Activated CD4-positive, alpha-beta memory T cell treated with anti-CD3 and anti-CD28 coated beads for 36 hours (primary cell): Measurements from ENCODE around the gene TESPA1. TPM values are rescaled to one million over a fixed set of nuclear protein-coding genes. Genes with fewer than 3 reads are reported as not detected.
A peak's percentile ranks its signal among the peaks of the same experiment; 100 is the strongest.

ENCODE experiments used
- CTCF ChIA-PET: fragments of 350-600 bp; sonication (Branson Sonifier 250); formaldehyde crosslinking; loops from one replicate; lab custom pipeline; 2021; ENCODE audit warnings: antibody characterized with exemption, inconsistent platforms; lab: Charles Lee
- POLR2A ChIA-PET: fragments of 350-600 bp; sonication (Branson Sonifier 250); formaldehyde crosslinking; loops from one replicate; lab custom pipeline; 2021; ENCODE audit warnings: antibody characterized with exemption; lab: Charles Lee
- DNase-seq: peaks from one replicate; pipeline ENCODE4 v3.0.0-alpha.2; 2020
- H3K27ac Mint-ChIP-seq: one replicate; pipeline ENCODE4 v1.8.0; 2021; ENCODE audit warnings: mixed read lengths
- H3K27me3 Mint-ChIP-seq: one replicate; pipeline ENCODE4 v1.8.0; 2021; ENCODE audit warnings: mixed read lengths
- H3K36me3 Mint-ChIP-seq: one replicate; pipeline ENCODE4 v1.8.0; 2021; ENCODE audit warnings: mixed read lengths
- H3K4me1 Mint-ChIP-seq: one replicate; pipeline ENCODE4 v1.8.0; 2021; ENCODE audit warnings: low read depth, mixed read lengths
- H3K4me3 Mint-ChIP-seq: one replicate; pipeline ENCODE4 v1.8.0; 2021; ENCODE audit warnings: mild to moderate bottlenecking, mixed read lengths
- H3K9me3 Mint-ChIP-seq: one replicate; pipeline ENCODE4 v1.8.0; 2021; ENCODE audit warnings: mixed read lengths
- intact Hi-C: fragments of 100-400 bp; cut with micrococcal nuclease; formaldehyde crosslinking; loops from one replicate; pipeline ENCODE4 v1.15.1; 2023
- total RNA-seq, 2 experiments: library from RNA; stranded (reverse); gene quantifications; one replicate each; pipeline ENCODE4 v1.2.3, GENCODE V29; 2021

TESPA1 gene
- total RNA-seq, 2 experiments from 2014 or later, result 73.9 to 74.8 TPM

DNA sequence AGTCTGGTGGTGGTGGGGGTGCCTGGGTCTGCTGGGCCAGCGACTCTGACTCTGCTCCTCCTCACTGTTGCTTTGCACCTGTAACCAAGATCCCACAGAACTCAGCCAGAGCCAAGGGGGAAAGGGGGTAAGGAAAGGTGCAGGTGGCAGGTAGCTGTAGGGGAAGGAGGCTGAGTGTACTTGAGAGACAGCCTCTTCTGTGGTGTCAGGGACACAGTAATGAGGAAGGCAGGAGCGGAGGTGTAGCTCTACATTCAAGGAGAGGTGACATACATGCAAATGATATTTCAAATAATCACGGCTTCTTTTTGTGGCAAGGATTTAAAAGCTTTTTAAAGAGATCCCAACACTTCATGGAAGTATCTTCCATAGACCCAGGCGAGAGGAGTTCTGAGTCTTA, 23.4 kb downstream of the TESPA1 start:
- no peaks in the 10 kb centered on the region for H3K27me3 Mint-ChIP-seq
- intact Hi-C loops, result no loop called here
- peaks cover 85% of the 10 kb centered on the region for H3K4me1 Mint-ChIP-seq
- peak overlapping the region; percentile 59 for H3K27ac Mint-ChIP-seq
- no peak overlapping the region for H3K4me3 Mint-ChIP-seq
- POLR2A ChIA-PET, result interaction anchor here (1.4 to 1.7 kb wide), 2 partner anchors 11 to 19 kb away, joined by 4 read pairs; no protein-coding TSS in a partner anchor
- no peaks in the 10 kb centered on the region for H3K9me3 Mint-ChIP-seq
- peaks cover 84% of the 10 kb centered on the region for H3K36me3 Mint-ChIP-seq
- no peak for DNase-seq
- CTCF ChIA-PET, result interaction anchor here (1.1 to 6.8 kb wide), 8 partner anchors 10 to 211 kb away, joined by 3 to 161 read pairs (median 9); partner anchors contain the start of genes MUCL1 and TESPA1

DNA sequence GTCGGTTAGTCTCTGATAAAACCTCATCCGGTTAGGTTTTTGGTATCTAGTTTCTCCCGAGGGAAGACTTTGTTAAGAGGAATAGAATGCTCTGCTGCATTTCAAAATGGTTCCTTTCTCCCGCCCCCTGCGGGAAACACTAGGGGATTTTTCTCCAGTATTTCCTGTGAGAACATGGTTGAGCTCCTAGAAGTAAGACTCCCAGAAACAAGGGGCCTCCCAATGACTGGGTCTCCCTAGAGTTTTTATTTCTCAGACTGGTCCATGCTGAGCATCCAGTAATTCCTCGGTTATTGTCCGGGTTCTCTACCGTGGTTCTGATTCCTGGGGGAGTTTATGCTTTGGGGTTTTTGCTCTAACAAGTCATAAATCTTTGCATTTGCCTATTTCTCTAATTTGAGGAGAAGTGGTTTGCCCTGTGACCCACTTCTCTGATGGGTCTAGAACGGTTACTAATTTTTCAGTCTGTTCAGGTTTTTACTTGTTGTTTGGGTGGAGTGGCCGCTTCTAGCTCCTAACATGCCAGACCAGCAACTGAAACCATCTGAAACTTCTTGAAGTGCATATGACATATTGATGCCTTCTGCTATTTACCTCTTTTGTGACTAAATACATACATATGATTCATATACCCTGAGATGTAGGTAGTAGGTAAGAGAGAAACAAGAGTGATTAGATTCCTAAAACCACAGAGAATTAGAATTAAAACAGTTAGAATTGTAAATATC, 25.1 kb downstream of the TESPA1 start:
- Mint-ChIP-seq H3K9me3 (no peaks in the 10 kb centered on the region), H3K27ac (peak overlapping the region; percentile 93), H3K4me1 (peaks cover 88% of the 10 kb centered on the region), H3K4me3 (peak overlapping the region; percentile 48), H3K27me3 (no peaks in the 10 kb centered on the region), H3K36me3 (peaks cover 81% of the 10 kb centered on the region)
- peak; percentile 42 for DNase-seq
- CTCF ChIA-PET, result interaction anchor here (0.9 to 6.8 kb wide), 15 partner anchors 8 to 301 kb away, joined by 3 to 161 read pairs (median 11); partner anchors contain the start of genes MUCL1 and TESPA1
- intact Hi-C loops, result loop anchor here (1.0 kb wide), 3 partner anchors 22 to 210 kb away; no protein-coding TSS in a partner anchor
- POLR2A ChIA-PET, result interaction anchor here (1.0 to 1.7 kb wide), 3 partner anchors 23 to 26 kb away, joined by 4 to 5 read pairs (median 5); no protein-coding TSS in a partner anchor

DNA sequence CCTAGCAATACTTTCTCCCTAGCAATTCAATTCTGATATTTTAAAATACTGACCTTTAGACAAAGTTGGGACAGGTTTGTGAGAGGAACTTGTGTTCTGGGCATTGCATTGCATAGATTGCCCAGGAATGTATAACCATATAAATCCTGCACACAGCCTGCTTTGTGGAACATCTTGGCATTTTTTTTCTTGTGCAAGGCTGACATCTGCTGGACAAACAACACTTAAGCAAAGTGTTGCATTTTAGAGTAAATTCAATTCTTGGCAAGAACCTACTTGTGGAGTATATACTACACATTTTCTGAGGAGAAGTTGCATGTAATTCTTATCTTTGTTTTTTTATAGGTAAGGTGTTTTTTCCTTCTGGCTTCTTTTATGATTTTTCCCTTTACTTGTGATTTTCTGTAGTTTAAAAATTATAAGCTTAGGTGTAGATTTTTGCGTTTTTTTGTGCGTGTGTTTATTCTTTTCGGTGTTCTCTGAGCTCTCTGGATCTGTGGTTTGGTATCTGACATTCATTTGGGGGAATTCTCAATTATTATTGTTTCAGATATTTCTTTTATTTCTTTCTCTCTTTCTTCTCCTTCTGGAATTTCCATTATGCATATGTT, 26.4 kb downstream of the TESPA1 start:
- Mint-ChIP-seq H3K27ac (peak overlapping the region; percentile 93), H3K4me1 (peaks cover 86% of the 10 kb centered on the region), H3K4me3 (no peak overlapping the region), H3K27me3 (no peaks in the 10 kb centered on the region), H3K9me3 (no peaks in the 10 kb centered on the region), H3K36me3 (peaks cover 80% of the 10 kb centered on the region)
- intact Hi-C loops, result loop anchor here (1.0 kb wide), 2 partner anchors 104 to 114 kb away; partner anchors contain the start of gene MUCL1
- ChIA-PET CTCF (interaction anchor here (0.6 to 6.8 kb wide), 33 partner anchors 9 to 432 kb away, joined by 3 to 161 read pairs (median 5); partner anchors contain the start of genes MUCL1 and TESPA1), POLR2A (interaction anchor here (1.7 kb wide), 1 partner anchor 27 kb away, joined by 5 read pairs; no protein-coding TSS in a partner anchor)
- peak; percentile 55 for DNase-seq

DNA sequence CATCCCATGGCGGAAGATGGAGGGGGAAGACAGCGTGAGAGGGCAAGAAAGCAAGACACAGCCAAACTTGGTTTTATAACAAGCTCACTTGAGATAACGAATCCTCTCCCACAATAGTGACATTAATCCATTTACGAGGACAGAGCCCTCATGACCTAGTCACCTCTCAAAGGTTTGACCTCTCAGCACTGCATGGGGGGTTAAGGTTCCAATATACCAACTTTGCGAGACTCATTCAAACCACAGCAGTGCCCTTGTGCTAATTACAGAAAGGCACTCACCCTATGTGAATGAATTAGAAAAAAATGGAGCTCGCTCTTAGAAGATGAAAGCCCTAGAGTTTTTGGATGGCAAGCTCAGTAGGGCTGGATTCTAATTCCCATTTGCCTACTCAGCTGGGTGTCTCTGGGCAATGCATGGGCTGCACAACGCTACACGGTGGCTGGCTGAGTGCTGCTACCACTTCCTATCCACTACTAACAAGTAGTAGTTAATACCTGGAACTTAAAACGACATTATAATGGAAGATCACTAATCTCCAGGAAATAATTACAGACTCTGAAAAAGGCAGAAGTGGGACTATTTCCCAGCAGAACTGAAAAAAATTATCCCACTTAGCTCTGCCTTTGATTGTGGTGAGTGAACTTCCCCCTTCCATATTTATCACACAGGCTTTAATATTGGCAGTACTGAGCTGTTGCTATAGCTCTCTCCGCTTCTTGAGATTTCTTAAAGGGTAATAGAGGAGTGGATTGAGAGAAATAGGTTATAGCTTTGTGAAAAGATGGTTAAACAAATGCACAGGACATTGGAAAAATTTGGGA, 27.5 kb downstream of the TESPA1 start:
- Mint-ChIP-seq H3K27ac (peak overlapping the region; percentile 76), H3K4me3 (peak overlapping the region; percentile 4), H3K36me3 (peaks cover 80% of the 10 kb centered on the region), H3K4me1 (peaks cover 85% of the 10 kb centered on the region), H3K9me3 (peaks cover under 1% of the 10 kb centered on the region), H3K27me3 (no peaks in the 10 kb centered on the region)
- intact Hi-C loops, result no loop called here
- ChIA-PET POLR2A (interaction anchor here (0.9 kb wide), 1 partner anchor 28 kb away, joined by 3 read pairs; the partner anchor contains the start of gene TESPA1), CTCF (interaction anchor here (0.6 to 6.8 kb wide), 22 partner anchors 14 to 364 kb away, joined by 3 to 161 read pairs (median 10); partner anchors contain the start of genes MUCL1 and TESPA1)
- DNase-seq, result no peak

DNA sequence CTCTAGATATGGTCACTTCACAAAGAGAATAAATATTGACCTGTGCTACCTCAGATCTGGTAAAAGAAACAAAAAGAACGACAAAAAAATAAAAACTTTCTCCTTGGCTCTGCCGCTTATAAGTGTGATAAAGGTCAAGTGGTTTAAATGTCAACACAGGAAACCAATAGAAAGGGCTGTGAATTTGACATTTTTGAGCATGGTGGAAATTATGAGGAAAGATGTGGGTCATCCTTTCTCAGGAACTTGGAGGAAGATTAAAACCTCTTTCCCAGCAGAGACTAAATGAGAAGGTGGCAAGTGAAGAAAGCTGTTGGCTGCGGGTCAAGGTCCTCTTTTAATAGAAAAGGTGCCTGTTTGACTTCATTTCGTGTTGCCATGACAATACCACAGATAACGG, 28.2 kb downstream of the TESPA1 start:
- peaks cover 4% of the 10 kb centered on the region for H3K9me3 Mint-ChIP-seq
- intact Hi-C loops, result no loop called here
- ChIA-PET CTCF (interaction anchor here (0.7 to 6.8 kb wide), 18 partner anchors 16 to 298 kb away, joined by 3 to 161 read pairs (median 12); partner anchors contain the start of genes MUCL1 and TESPA1), POLR2A (no interaction called here)
- peaks cover 79% of the 10 kb centered on the region for H3K36me3 Mint-ChIP-seq
- peak overlapping the region; percentile 14 for H3K4me3 Mint-ChIP-seq
- H3K27me3 Mint-ChIP-seq, result no peaks in the 10 kb centered on the region
- H3K27ac Mint-ChIP-seq, result peak overlapping the region; percentile 76
- H3K4me1 Mint-ChIP-seq, result peaks cover 82% of the 10 kb centered on the region
- no peak for DNase-seq

DNA sequence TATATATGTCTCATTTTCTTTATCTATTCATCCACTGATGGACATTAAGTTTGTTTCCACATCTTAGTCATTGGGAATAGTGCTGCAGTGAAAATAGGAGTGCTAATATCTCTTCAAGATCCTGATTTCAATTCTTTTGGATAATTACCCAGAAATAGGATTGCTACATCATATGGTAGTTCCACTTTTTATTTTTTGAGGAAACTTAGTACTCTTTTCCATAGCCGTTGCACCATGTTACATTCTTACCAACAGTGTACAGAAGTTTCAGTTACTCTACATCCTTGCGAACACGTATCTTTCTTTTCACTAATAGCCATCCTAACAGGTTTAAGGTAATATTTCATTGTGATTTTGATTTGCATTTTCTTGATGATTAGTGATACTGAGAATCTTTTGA, 29.8 kb downstream of the TESPA1 start:
- Mint-ChIP-seq H3K27me3 (no peaks in the 10 kb centered on the region), H3K9me3 (peaks cover 9% of the 10 kb centered on the region), H3K36me3 (peaks cover 79% of the 10 kb centered on the region), H3K4me3 (no peak overlapping the region), H3K27ac (peak overlapping the region; percentile 76), H3K4me1 (peaks cover 78% of the 10 kb centered on the region)
- no peak for DNase-seq
- CTCF ChIA-PET, result no interaction called here
- POLR2A ChIA-PET, result no interaction called here
- intact Hi-C loops, result no loop called here

DNA sequence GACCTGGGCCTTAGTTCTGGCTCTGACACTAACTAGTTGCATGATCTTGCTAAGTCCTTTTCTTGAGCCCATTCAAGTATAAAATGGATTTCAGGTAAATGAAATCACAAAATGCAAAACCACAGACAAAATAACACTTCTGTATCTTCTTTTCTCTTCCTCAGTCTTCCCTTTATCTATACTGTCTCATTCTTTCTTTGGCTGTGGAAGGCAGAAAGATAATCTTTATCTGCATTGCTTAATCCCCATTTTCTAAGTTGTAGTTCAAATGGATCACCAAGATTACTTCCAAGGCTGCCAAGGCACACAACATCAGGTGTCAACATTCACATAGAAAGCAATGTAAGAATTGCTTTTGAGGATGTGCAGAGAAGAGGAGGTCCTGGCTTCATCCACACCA, 30.3 kb downstream of the TESPA1 start:
- peaks cover 72% of the 10 kb centered on the region for H3K4me1 Mint-ChIP-seq
- ChIA-PET POLR2A (no interaction called here), CTCF (interaction anchor here (1.1 kb wide), 1 partner anchor 100 kb away, joined by 4 read pairs; the partner anchor contains the start of gene MUCL1)
- no peaks in the 10 kb centered on the region for H3K27me3 Mint-ChIP-seq
- intact Hi-C loops, result no loop called here
- peaks cover 9% of the 10 kb centered on the region for H3K9me3 Mint-ChIP-seq
- no peak for DNase-seq
- peak overlapping the region; percentile 43 for H3K27ac Mint-ChIP-seq
- H3K36me3 Mint-ChIP-seq, result peaks cover 76% of the 10 kb centered on the region
- no peak overlapping the region for H3K4me3 Mint-ChIP-seq

DNA sequence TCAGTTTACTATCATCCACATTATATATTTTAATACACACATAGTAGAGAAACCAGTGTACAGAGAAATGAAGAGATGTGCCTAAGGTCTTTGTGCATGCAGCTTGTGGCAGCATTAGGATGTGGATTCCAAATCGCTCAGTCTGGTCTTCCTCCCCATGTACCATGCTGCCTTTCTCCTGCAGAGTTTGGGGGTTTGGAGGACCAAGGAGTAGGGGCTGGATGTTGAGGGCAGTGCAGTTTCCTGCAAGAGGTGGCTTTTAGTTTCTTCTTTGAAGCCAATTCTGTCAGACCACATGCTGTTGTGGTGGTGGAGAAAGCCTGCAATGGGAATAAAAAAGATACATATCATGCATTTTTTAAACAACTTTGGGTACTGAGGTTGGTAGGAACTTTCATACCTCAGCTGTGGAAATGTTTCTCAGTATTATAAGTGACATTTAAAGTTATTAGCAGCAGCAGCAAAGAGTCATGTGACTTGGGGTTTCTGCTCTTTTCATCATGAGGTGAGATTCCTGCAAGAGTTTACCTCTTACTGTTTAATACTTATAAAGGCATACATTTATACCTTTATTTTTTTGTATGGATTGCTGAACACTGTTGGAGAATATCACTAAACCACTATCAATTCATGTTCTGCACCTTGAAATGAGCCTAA, 34.4 kb downstream of the TESPA1 start:
- no peaks in the 10 kb centered on the region for H3K27me3 Mint-ChIP-seq
- peaks cover 39% of the 10 kb centered on the region for H3K4me1 Mint-ChIP-seq
- CTCF ChIA-PET, result interaction anchor here (2.5 kb wide), 1 partner anchor 10 kb away, joined by 8 read pairs; no protein-coding TSS in a partner anchor
- no peak overlapping the region for H3K4me3 Mint-ChIP-seq
- intact Hi-C loops, result no loop called here
- no peak for DNase-seq
- H3K36me3 Mint-ChIP-seq, result peaks cover 56% of the 10 kb centered on the region
- POLR2A ChIA-PET, result no interaction called here
- peaks cover 9% of the 10 kb centered on the region for H3K9me3 Mint-ChIP-seq
- peak overlapping the region; percentile 38 for H3K27ac Mint-ChIP-seq

DNA sequence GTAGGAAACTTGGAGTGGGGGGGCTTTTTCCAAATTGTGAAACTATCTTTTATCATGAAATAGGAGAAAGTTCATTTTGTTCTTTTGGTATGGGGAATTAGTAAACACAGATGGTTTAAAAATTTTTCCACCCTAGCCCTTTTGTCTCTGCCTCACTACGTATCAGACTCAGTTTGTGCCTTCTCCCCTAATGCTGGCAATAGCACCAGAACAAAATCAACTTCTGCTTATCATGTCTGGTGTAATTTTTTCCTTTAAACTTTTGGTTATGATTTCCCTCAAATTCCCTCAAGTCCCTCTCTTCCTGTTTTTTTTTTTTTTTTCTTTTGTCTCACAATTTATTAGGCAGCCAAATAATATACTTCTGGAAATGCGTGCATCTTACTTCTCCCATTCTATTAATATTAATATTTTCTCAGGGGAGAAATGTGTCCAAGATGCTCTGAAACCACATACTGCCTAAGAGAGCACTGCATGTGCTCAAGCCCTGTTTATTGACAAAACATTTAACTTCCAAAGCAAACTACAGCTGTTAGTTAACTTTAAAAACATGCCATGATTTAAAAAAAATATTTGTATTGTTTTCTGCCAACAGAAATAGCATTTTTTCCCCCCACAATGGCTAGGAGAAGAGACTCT, 35.4 kb downstream of the TESPA1 start:
- POLR2A ChIA-PET, result no interaction called here
- Mint-ChIP-seq H3K27me3 (no peaks in the 10 kb centered on the region), H3K9me3 (peaks cover 9% of the 10 kb centered on the region), H3K36me3 (peaks cover 47% of the 10 kb centered on the region), H3K4me1 (peaks cover 32% of the 10 kb centered on the region), H3K27ac (peak overlapping the region; percentile 35), H3K4me3 (no peak overlapping the region)
- CTCF ChIA-PET, result no interaction called here
- DNase-seq, result no peak
- intact Hi-C loops, result no loop called here

DNA sequence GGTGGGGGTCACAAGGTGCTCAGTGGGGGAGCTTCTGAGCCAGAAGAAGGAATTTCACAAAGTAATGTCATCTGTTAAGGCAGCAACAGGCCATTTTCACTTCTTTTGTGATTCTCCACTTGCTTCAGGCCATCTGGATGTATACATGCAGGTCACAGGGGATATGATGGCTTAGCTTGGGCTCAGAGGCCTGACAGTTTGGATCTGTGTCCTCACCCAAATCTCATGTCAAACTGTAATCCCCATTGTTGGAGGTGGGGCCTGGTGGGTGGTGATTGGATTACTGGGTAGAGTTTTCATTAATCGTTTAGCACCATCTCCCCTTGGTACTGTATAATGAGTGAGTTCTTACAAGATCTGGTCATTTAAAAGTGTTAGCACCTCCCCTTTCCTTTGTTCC, 36.4 kb downstream of the TESPA1 start:
- H3K4me3 Mint-ChIP-seq, result no peak overlapping the region
- DNase-seq, result no peak
- H3K4me1 Mint-ChIP-seq, result peaks cover 28% of the 10 kb centered on the region
- H3K27ac Mint-ChIP-seq, result peak overlapping the region; percentile 24
- ChIA-PET POLR2A (no interaction called here), CTCF (no interaction called here)
- H3K36me3 Mint-ChIP-seq, result peaks cover 41% of the 10 kb centered on the region
- H3K9me3 Mint-ChIP-seq, result peaks cover 9% of the 10 kb centered on the region
- intact Hi-C loops, result no loop called here
- no peaks in the 10 kb centered on the region for H3K27me3 Mint-ChIP-seq
